Activated T-helper 1 cell treated with anti-CD3 and anti-CD28 coated beads, Interleukin-2, amount 50 U/mL, for 16 hours (primary cell): ENCODE results near the gene FUT3.
A peak's percentile ranks its signal among the peaks of the same experiment; 100 is the strongest.
"Not testable (repeated sequence)": the region's sequence is repeated elsewhere in the genome, so short reads cannot be mapped to it uniquely, and the experiment has no call there.

Experiments
- DNase-seq, 2 donors: peaks; one replicate each; pipeline ENCODE4 v3.0.0-alpha.2; 2020; ENCODE audit warnings: low read depth in 1 of 2, low spot score in 1 of 2

Gene FUT3

DNA sequence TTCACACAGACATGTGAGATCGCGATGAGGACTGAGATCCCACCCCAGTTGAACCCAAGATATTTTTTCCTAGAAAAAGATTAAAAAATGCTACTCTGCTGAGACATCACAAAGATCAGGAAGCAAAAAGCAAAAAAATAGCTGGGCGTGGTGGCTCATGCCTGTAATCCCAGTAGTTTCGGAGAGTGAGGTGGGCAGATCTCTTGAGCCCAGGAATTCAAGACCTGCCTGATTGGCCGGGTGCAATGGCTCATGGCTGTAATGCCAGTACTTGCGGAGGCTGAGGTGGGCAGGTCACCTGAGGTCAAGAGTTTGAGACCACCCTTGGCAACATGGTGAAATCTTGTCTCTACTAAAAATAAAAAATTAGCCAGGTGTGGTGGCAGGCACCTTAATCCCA is 1.1 kb downstream of the FUT3 start:
- DNase-seq = no peak

DNA sequence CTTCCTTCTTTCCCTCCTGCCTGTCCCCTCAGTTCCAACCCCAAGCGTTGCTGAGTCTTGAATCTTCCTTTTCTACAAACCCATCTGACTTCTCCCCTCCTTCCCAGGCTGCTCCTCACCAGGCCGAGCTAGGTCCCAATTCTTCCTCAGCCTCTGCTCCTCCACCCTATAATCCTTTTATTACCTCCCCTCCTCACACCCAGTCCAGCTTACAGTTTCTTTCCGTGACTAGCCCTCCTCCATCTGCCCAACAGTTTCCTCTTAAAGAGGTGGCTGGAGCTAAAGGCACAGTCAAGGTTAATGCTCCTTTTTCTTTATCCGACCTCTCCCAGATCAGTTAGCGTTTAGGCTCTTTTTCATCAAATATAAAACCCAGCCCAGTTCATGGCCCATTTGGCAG is 2.6 kb downstream of the FUT3 start:
- DNase-seq = not testable (repeated sequence)

DNA sequence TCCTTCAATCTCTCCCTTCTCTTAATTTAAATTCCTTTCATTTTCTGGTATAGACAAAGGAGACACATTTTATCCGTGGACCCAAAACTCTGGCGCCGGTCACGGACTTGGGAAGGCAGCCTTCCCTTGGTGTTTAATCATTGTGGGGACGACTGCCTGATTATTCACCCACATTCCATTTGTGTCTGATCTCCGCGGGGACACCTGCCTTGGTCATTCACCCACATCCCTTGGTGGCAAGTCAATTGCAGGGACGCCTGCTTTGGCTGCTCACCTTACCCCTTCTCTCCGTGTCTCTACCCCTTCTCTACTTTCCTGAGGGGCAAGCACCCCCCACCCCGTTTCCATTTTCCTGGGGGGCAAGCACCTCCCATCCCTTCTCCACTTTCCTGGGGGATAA is 3.4 kb downstream of the FUT3 start:
- DNase-seq = not testable (repeated sequence)

DNA sequence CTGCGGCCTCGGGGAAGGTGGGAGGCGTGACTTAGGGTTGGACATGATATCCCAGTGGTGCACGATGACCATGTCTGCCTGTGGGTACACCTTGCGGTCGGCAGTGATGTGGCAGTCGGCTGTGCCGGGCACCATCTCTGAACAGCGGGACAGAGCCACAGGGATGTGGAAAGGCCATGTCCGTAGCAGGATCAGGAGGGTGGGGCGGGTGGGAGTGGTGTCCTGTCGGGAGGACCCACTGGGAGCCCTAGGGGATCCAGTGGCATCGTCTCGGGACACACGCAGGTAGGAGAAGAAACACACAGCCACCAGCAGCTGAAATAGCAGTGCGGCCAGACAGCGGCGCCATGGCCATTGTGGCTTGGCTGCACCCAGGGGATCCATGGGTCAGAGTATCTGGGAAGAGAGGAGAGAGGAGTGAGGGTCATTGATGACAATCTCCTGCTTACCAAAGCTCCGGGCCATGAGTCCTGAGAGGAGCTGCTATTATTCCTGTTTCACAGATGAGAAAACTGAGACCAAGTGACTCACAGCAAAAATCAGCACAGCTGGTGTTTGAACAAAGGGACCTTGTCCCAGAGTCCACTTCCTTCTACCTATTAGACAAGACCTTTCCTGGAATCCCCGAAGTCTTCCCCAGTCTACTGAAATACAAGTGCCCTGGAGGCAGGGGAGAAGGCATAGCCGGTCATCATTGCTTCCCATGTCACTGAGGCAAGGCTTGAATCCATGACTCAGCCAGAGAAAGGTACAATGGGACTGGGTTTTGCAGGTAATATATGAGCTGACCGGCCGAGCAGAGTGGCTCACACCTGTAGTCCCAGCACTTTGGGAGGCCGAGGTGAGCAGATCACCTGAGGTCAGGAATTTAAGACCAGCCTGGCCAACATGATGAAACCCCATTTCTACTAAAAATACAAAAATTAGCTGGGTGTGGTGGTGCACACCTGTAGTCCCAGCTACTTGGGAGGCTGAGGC is 6.5 kb downstream of the FUT3 start:
- DNase-seq = no peak

DNA sequence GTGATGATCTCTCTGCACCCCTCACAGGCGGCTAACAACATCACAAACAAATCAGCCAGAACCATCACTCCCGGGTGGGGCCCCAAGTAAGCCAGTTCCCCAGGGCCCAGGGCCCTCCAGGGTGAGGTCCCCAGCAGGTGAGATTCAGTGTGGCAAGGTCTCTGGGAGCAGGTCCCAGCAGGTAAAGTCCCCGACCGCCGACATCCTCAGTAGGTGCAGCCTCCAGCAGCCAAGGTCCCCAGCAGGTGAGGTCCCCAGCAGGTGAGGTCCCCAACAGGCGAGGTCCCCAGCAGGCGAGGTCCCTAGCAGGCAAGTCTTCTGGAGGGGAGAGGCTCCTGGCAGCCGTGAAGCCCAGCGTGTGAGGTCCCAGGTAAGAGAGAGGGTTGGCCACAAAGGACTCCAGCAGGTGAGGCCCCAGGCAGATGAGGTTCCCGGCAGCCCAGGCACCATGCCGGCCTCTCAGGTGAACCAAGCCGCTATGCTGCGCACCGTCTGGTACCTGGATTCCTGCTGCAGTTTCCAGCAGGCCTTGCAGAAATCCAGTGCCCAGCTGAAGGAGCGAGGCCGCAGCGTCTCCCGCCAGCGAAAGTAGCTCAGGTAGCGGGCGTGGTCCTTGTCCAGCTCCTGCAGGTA is 7.8 kb downstream of the FUT3 start:
- no peak for DNase-seq

DNA sequence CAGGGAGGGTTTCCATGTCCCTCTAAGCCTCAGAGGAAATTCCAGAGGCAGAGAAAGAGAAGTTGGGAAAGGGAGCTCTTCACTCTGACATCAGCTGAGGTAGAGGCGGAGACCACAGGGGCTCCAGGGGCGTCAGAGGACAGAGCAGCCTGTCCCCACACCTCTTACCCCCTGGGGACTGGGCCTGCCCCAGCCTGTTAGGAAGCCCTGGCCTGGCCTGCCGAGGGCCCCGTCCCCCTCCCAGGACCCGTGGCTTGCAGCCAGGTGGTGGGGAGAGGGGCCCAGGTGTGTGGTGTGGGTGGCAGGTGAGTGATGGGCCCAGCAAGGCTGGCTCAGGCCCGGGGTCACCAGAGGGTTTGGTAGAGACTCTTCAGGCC is 9.5 kb downstream of the FUT3 start:
- DNase-seq = not testable (repeated sequence)

DNA sequence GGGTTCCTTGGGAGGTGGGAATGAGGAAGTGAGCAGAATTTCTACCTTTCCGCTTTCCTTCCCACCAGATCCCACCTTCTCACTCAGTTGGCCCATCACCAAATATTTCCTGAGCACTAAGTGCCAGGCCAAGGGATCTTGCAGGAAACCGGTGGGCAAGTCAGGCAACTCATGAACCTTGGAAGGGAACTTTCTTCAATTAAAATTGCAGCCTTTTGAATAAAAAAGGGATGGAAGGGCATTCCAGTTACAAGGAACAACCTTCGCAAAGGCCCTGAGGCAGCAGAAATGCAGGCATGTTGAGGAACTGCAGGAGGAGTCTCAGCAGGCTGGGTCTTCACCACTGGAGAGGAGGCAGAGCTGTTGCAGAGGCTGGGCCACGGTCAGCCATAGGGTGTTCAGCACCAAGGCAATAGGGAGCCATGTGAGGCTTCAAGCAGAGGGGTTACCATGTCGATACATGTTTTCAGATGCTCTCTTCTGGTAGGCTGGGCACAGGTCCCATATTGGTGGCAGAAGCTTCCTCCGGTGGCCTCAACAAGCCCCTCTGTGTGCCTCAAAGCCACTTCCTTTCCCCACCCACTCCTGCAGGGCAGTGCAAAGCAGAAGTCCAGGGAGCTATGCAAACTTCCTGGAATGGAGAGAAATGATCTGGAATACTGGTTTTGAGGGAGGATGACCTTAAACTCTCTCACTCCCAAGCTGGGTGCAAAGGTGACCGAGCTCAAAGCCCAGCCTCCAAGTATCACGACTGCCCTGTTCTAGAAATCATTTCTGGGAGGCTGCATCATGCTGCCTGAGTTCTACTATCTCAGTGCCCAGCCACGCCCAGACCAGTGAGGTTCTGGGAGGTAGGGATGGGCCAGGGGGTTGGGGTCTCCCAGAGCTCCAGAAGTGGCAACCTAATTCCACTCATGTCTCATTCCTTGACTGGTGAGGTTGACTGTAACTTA is 11.9 kb downstream of the FUT3 start, which contains the start of gene FUT6:
FUT6 (minus strand) TSS at position 638 of the 953 bp plus-strand sequence. CDS start 7,135 bp downstream, outside the sequence.
- no peak for DNase-seq

DNA sequence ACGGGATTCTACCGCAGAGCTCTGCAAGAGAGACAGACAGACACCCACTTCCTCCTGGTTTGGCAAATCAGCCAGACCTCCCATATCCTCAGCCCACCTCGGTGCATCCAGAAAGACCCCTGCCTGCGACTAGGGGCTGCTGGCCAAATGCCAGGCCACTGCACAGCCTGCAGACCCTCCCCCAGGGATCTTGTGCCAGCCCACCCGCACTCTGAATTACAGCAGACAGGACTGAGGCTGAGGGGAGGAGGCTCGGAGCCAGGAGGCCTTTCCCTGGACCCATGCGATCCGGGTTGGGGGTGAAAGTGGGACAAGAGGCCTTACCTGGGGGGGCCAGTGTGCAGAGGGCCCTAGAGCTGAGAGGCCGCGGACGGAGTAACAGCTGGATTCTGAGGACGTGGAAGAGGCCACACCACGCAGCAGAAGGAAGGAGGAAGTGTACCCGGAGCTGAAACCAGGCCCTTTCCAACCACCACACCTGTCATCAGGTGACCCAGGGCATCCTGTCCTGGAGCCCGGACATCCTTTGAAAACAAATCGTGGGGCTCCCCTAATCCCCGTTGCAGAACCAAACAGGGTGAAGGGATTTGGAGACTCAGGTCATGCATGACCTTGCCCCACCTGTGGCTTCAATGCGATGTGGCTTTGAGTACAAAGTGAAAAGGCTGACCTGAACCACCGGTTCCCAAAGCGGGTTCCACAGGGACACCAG is 12.7 kb downstream of the FUT3 start:
- DNase-seq = no peak

DNA sequence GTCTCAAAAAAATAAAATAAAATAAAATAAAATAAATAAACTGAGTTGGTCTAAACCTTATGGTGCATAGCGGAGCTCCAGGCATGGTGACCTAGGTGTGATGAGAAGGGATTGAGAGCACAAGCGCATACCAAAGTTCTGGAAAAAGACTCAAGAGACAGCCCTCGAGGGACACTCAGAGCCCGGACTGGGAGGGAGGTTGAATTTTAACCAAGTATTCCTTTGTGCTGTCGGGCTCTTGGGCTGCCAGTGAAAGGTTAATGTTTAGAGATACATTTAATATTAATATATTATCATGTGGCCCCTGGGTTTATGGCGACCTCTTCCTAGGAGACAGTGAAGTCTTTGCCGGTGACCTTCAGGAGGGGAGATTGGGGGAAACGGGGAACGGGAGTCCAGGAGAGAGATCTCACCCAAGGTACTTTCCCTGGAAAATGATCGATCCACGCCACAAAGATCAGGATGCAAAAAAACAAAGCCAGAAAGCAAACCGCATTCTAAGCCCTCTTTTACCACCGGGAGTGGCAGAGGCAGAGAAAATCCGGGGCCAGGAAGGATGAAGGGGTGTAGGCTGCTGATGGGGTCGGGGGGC is 13.4 kb downstream of the FUT3 start:
- DNase-seq = no peak

DNA sequence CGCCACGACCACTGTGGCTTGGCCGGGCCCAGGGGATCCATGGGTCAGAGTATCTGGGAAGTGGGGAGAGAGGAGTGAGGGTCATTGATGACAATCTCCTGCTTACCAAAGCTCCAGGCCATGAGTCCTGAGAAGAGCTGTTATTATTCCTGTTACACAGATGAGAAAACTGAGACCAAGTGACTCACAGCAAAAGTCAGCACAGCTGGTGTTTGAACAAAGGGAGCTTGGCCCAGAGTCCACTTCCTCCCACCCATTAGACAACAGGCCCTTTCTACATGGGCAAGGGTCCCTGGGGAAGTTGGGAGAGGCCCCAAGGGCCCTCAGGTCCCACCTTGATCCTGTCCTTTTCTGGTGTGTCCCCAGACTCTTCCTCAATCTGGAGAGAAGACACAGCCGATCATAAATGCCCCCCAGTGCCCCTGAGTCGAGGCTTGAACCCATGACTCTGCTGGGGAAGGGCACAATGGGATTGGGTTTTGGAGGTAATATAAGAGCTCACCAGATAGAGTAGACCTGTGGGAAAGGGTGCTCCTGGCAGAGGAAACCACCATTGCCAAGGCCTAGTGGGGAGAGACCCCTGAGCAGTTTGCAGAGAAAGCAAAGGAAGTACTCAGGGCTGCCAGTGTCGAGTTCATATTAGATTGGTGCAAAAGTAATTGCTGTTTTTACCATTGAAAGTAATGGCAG is 18.6 kb downstream of the FUT3 start:
- DNase-seq = no peak

DNA sequence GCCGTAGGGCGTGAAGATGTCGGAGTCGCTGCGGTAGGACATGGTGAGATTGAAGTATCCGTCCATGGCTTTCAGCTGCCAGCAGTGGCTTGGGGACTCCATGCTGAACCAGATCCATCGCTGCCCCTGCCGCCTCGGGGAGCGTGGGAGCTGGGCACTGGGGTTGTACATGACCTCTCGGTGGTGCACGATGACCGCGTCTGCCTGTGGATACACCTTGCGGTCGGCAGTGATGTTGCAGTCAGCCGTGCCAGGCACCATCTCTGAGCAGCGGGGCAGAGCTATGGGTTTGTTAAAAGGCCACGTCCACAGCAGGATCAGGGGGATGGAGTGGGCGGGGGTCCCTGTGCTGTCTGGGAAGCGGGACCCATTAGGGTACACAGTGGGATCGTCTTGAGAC is 19.2 kb downstream of the FUT3 start:
- no peak for DNase-seq

DNA sequence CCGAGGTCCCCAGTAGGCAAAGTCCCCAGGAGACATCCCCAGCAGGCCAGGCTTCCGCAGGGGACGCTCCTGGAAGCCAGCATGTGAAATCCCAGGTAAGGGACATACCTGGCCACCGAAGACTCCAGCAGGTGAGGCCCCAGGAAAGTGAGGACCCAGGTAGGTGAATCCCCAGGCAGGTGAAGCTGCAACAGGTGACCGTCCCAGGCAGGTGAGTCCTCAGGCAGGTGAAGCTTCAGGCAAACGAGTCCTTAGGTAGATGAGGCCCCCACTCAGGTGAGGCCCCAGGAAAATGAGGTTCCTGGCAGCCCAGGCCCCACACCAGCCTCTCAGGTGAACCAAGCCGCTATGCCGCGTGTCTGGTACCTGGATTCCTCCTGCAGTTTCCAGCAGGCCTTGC is 20.1 kb downstream of the FUT3 start:
- no peak for DNase-seq

DNA sequence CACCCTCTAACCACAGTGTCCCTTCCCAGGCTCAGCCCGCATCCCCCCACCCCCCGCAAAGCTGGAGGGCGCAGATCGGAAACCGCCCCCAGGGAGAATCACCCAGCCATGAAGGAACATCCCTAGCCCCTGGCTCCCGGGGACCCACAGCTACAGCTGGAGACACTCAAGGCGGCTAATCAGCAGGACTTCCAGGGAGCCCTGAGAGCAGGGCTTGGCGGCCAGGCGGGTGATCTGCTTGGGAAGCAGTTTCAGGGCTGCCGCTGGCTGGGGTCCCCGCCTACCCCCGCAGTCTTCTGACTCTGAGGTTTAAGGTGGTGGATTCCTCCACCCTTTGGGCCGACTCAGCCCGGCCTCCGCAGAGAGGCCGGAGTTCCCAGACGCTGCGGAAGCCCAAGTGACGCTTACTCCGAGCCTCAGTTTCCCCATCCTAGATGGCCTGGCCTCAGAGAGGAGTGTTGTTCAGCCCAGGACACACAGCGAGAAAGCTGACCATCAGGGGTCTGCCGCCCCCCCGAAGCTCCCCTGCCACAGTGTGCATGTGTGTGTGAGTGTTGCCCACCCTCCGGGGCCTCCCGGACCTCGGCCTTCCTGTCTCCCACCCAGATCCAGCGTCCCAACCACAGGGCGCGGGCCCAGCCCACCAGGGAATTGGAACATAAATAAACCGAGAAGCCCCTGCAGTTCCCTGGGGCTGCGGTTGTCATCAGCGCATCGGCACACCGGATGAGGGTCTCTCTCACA is 21.5 kb downstream of the FUT3 start:
- DNase-seq = no peak

DNA sequence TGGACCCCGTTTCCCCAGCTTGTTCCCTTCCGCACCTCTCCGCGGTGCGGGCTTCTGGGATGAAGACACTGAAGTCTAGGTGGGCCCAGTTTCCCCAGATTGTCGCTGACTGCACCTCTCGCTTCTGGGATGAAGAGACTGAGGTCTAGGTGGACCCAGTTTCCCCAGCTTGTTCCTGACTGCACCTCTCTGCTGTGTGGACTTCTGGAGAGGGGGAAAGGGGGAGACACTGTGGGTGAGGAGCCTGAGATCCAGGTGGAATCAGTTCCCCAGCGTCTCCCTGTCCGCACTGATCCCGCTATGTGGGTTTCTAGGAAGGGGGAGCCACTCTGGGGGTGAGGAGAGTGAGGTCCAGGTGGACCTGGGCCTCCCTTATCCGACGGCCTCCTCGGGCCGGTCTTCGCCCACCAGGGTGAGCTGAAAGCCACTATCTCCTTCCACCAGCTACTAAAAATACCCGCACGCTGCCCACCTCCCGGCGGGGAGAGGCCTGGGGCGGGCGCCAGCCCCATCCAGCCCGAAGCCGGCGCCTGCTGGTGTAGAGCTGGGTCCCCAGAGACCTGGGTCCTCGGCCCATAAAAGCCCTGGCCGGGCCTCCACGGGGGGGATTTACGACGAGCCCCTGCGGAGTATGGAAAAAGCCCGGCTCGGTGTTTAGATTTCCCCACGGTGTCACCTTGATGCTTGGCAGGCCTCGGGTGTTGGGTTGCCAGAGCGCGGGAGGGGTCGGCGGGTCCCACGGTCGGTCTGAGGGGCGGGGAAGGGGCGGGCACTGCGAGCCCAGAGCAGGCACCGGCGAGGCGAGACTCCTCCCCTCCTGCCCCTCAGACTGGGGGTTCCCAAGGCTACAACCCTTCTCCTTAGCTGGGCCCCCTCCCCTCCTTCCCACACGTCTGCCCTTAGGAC is 22.3 kb downstream of the FUT3 start:
- DNase-seq = no peak

DNA sequence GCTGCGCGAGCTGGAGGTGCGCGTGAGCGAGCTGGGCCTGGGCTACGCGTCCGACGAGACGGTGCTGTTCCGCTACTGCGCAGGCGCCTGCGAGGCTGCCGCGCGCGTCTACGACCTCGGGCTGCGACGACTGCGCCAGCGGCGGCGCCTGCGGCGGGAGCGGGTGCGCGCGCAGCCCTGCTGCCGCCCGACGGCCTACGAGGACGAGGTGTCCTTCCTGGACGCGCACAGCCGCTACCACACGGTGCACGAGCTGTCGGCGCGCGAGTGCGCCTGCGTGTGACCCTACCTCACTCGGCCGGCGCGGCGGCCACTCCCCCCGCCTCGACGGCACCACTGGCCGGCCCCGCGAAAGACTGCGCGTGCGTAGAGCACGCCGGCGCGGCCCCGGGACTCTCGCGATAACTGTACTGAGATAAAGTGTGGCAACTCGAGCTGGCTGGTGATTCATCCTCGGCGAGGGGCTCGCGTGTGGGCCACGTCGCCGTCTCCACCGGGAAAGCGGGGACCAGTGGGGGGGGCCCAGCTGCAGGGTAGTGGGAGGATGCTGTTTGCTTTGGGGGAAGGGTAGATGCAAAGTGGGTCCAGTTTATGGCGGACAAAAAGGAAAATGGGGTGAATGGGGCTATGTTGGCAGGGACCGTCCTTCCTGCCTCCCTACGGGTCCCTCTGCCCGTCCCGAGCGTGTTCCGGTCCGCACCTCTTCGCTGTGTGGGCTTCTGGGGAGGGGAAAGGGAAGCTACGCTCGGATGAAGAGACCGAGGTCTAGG is 23.2 kb downstream of the FUT3 start:
- DNase-seq = peak; percentile 71 to 98

DNA sequence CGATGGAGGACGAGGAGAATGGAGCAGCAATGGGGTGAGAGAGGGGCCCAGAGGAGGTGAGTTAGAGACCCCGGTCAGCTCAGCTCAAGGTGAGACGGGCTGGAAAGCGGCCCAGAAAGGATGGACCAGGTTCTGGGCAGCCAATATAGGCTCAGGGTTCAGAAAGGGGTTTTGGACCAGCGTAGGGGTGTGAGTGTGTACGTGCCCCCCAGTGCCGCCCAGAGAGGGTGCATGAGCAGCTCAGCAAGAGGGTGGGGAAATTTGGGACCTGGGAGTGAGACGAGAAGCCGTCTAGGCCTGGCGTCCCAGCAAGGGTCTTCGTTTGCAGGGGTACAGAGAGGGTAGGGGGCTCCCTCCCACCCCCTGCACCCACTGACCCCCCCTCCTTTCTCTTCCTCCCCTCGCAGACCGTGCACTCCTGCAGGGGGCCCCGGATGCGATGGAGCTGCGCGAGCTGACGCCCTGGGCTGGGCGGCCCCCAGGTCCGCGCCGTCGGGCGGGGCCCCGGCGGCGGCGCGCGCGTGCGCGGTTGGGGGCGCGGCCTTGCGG is 23.8 kb downstream of the FUT3 start:
- DNase-seq = no peak
